Cardiac muscle cell (in vitro differentiated cells and primary cell): ENCODE data around the gene COL8A1. TPM values are rescaled to one million over a fixed set of nuclear protein-coding genes. Genes with fewer than 3 reads are reported as not detected.
A peak's percentile ranks its signal among the peaks of the same experiment; 100 is the strongest.

ENCODE experiments used
- DNase-seq, 2 donors: peaks; one replicate each; pipeline versions ENCODE4 v3.0.0 to v3.0.0-alpha.2; 2010 to 2017; ENCODE audit warnings: low read depth in 1 of 2, low spot score in 1 of 2
- H3K27ac ChIP-seq: fragments of 200-600 bp; sonication (generic); 2 replicates; pipeline ENCODE4 v1.5.1; 2016
- H3K27me3 ChIP-seq: fragments of 200-600 bp; sonication (generic); 2 replicates; pipeline ENCODE4 v1.6.0; 2016; ENCODE audit warnings: control low read depth
- H3K36me3 ChIP-seq: fragments of 200-600 bp; sonication (generic); 2 replicates; pipeline ENCODE4 v1.5.1; 2016; ENCODE audit warnings: control low read depth
- H3K4me1 ChIP-seq: fragments of 200-600 bp; sonication (generic); 2 replicates; pipeline ENCODE4 v1.8.1; 2017; ENCODE audit warnings: low read depth, mild to moderate bottlenecking, mixed run types
- H3K4me3 ChIP-seq: fragments of 200-600 bp; sonication (generic); 2 replicates; pipeline ENCODE4 v1.5.1; 2016; ENCODE audit warnings: mild to moderate bottlenecking
- H3K9me3 ChIP-seq: fragments of 200-600 bp; sonication (generic); 2 replicates; pipeline ENCODE4 v1.5.1; 2017; ENCODE audit warnings: low read depth, mild to moderate bottlenecking, control low read depth
- CTCF ChIP-seq: IDR thresholded peaks from 2 replicates; pipeline ENCODE4 v1.5.1; 2012; ENCODE audit warnings: low read depth, mild to moderate bottlenecking, low read length
- polyA plus RNA-seq: library from polyadenylated mRNA; unstranded; fragments of >200 nt; fragmentation: Nextera tagmentation; extraction: Ambion mirVana; gene quantifications from 2 replicates; pipeline ENCODE4 v1.2.1, GENCODE V29; 2016
- total RNA-seq: library from RNA; depleted of rRNA; stranded (reverse); fragments of >200 nt; gene quantifications from 2 replicates; pipeline ENCODE4 v1.2.3, GENCODE V29; 2016

COL8A1 gene
- total and polyA plus RNA-seq, 2 experiments from 2014 or later = 1.5 to 5.1 TPM

- DNase-seq = no peak
- no peak overlapping the region for H3K4me3 ChIP-seq
- TF ChIP-seq CTCF = no peak
- H3K27me3 ChIP-seq = no peaks in the 10 kb centered on the region
- no peaks in the 10 kb centered on the region for H3K9me3 ChIP-seq
- no peaks in the 10 kb centered on the region for H3K36me3 ChIP-seq
- no peaks in the 10 kb centered on the region for H3K4me1 ChIP-seq
- no peak overlapping the region for H3K27ac ChIP-seq
Measured at GRCh38 chr3:99805160-99805559, 166.8 kb downstream of the COL8A1 start.

- no peak overlapping the region for H3K4me3 ChIP-seq
- TF ChIP-seq CTCF = peak; percentile 95
- H3K9me3 ChIP-seq = no peaks in the 10 kb centered on the region
- no peak overlapping the region for H3K27ac ChIP-seq
- no peaks in the 10 kb centered on the region for H3K36me3 ChIP-seq
- no peaks in the 10 kb centered on the region for H3K27me3 ChIP-seq
- peak; percentile 70 to 88 for DNase-seq
- no peaks in the 10 kb centered on the region for H3K4me1 ChIP-seq
Measured at GRCh38 chr3:99808163-99808794, 169.9 kb downstream of the COL8A1 start.

GRCh38 chr3:99809565-99809964 lies 171.2 kb downstream of the COL8A1 start:
- Histone ChIP-seq H3K27ac (no peak overlapping the region), H3K9me3 (no peaks in the 10 kb centered on the region), H3K27me3 (no peaks in the 10 kb centered on the region), H3K4me1 (no peaks in the 10 kb centered on the region), H3K36me3 (no peaks in the 10 kb centered on the region), H3K4me3 (no peak overlapping the region)
- TF ChIP-seq CTCF = no peak
- DNase-seq = no peak

DNA sequence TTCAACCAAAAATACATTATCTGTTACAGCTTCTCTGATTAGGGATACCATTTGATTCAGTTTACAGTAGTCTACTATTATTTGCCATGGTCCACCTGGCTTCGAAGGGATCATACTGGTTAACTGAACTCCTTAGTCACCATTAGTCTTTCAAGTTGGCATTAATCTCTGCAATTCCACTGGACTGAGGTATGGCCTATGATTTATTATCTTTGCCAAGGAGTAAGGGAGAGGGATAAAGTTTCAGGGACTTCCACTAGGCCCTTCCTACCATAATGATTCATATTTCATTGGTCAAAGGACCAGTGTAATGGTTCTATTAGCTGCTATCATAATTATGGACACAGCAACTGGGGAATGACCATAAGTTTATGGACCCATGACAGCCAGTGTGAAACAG lies 172.0 kb downstream of the COL8A1 start:
- TF ChIP-seq CTCF = no peak
- no peak for DNase-seq
- Histone ChIP-seq H3K27ac (no peak overlapping the region), H3K27me3 (no peaks in the 10 kb centered on the region), H3K36me3 (no peaks in the 10 kb centered on the region), H3K4me1 (no peaks in the 10 kb centered on the region), H3K4me3 (no peak overlapping the region), H3K9me3 (no peaks in the 10 kb centered on the region)

DNA sequence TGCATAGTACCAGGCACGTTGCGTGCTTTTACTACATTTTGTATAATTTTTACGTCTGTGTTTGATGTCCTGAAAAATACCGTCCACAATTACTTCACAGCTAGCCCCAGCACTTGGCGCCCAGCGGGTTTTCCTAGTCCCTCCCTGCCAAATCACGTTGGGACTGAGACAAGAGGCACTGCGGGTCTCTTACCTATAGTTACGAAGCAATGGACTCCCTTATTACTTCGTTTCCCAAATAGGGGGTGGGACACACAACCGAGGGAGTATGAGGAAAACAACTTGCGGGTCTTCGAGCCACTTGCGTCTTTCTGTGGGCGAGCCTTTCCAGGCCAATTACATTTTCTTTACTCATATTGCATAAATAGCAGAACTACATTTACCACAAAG lies 178.6 kb downstream of the COL8A1 start:
- no peak for TF ChIP-seq CTCF
- DNase-seq = no peak

More for the DNA sequence above, 178.6 kb downstream of the COL8A1 start:
- Histone ChIP-seq H3K4me1 (no peaks in the 10 kb centered on the region), H3K36me3 (no peaks in the 10 kb centered on the region), H3K27ac (peak overlapping the region; percentile 88), H3K27me3 (no peaks in the 10 kb centered on the region), H3K4me3 (peak overlapping the region; percentile 47), H3K9me3 (no peaks in the 10 kb centered on the region)
